Right atrium auricular region (tissue), 2 donors: ENCODE measurements around the gene UBXN6. TPM values are rescaled to one million over a fixed set of nuclear protein-coding genes. Genes with fewer than 3 reads are reported as not detected.

Experiments
- DNase-seq: peaks from one replicate; pipeline ENCODE4 v3.0.0-alpha.2; 2019; ENCODE audit warnings: low spot score
- H3K27ac ChIP-seq, 2 donors: fragments of 200-600 bp; sonication (generic); 1 replicate in 1 of 2; 2 replicates in 1 of 2; pipeline ENCODE4 v1.5.1; 2016 to 2019
- H3K27me3 ChIP-seq, 2 donors: fragments of 200-600 bp; sonication (generic); one replicate each; pipeline versions ENCODE4 v1.5.1 to v1.6.0; 2017 to 2019
- H3K36me3 ChIP-seq: fragments of 200-600 bp; sonication (generic); one replicate; pipeline ENCODE4 v1.5.1; 2016
- H3K4me1 ChIP-seq, 2 donors: fragments of 200-600 bp; sonication (generic); one replicate each; pipeline versions ENCODE4 v1.5.1 to v1.6.0; 2017 to 2019
- H3K4me3 ChIP-seq, 2 donors: fragments of 200-600 bp; sonication (generic); 1 replicate in 1 of 2; 2 replicates in 1 of 2; pipeline ENCODE4 v1.5.1; 2017 to 2019; ENCODE audit warnings: mild to moderate bottlenecking in 1 of 2, moderate library complexity in 1 of 2
- H3K9me3 ChIP-seq, 2 donors: fragments of 200-600 bp; sonication (generic); one replicate each; pipeline ENCODE4 v1.5.1; 2019
- total RNA-seq, 2 donors: library from RNA; depleted of rRNA; stranded (reverse); fragments of >200 nt; gene quantifications; one replicate each; pipeline ENCODE4 v1.1.0, GENCODE V29; 2016
- TF ChIP-seq, protein P1 (sequence below), 2 donors: fragments of 200-600 bp; sonication (generic); IDR thresholded peaks; one replicate each; pipeline ENCODE4 v1.5.1; 2019; ENCODE audit warnings: antibody characterized with exemption in 2 of 2

UBXN6 gene
- total RNA-seq, 2 donors from 2014 or later, result 52.8 to 100 TPM

DNA sequence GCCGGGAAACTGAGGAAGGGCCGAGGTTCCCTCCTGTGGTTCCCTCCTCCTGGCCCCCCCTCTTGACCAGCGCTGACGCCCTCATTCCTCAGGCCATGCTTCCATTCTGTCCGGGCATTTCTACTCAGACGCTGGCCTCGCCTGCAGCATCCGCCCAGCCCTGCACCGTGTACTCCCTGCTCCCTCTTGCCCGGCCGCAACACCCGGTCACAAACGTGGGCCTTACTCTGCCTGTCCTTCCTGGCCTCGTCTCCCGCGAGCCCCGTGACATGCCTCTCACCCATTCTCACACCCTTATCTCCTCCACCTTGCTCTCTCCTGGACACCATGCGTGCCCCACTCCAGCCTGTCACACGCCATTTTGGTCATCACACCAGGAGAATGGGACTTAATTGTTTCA lies 25.8 kb upstream of the UBXN6 start:
- Histone ChIP-seq H3K27ac (no peak overlapping the region), H3K4me1 (peaks cover 0 to 4% of the 10 kb centered on the region in 2 donors), H3K27me3 (no peaks in the 10 kb centered on the region), H3K36me3 (peaks cover 12% of the 10 kb centered on the region), H3K4me3 (no peak overlapping the region), H3K9me3 (no peaks in the 10 kb centered on the region)
- no peak for DNase-seq
- TF ChIP-seq, protein P1, sequence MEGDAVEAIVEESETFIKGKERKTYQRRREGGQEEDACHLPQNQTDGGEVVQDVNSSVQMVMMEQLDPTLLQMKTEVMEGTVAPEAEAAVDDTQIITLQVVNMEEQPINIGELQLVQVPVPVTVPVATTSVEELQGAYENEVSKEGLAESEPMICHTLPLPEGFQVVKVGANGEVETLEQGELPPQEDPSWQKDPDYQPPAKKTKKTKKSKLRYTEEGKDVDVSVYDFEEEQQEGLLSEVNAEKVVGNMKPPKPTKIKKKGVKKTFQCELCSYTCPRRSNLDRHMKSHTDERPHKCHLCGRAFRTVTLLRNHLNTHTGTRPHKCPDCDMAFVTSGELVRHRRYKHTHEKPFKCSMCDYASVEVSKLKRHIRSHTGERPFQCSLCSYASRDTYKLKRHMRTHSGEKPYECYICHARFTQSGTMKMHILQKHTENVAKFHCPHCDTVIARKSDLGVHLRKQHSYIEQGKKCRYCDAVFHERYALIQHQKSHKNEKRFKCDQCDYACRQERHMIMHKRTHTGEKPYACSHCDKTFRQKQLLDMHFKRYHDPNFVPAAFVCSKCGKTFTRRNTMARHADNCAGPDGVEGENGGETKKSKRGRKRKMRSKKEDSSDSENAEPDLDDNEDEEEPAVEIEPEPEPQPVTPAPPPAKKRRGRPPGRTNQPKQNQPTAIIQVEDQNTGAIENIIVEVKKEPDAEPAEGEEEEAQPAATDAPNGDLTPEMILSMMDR (IDR thresholded peaks at IDR 0.05), result no peak

- Histone ChIP-seq H3K27ac (no peak overlapping the region), H3K4me1 (peaks cover 0 to under 1% of the 10 kb centered on the region in 2 donors), H3K9me3 (no peaks in the 10 kb centered on the region), H3K36me3 (peaks cover 12% of the 10 kb centered on the region), H3K4me3 (no peak overlapping the region), H3K27me3 (no peaks in the 10 kb centered on the region)
- TF ChIP-seq, protein P1 (IDR thresholded peaks at IDR 0.05), result no peak
- DNase-seq, result no peak
These were observed 25.2 kb upstream of the UBXN6 start for GRCh38 chr19:4482721-4483364.

DNA sequence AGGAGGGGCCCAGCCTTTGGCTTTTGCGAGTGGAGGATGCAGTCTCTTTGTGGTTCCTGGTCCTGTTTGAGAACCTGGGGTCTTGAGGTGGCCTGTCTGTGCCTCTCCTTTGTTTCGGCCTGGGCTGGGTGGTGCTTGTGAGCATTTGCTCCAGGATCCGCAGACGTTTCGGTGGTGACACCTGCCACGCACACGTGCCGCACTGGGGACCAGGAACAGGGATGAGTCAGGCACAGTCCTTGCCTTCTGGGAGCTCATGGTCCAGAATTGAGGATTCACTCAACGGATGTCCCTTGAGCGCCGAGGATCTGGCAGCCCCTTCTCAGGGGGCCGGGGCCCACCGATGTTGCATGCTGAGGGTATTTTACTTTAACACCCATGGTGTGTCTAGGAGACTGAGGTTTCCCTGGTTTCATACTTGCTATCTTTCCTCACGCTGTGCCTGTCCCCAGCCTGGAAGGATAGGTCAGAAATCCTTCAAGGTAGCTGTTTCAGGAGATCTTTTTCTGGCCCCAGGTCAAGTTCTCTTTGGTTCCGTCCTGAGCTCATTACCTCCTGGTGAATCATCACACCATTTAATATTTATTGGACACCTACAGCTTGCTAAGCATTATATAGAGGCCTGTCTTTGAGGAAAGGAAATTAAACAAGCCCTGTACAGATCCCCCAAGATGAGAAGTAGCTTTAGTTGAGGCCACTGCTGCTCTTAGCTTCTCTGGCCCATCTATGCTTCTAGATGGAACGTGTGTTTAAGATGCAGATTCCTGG lies 19.6 kb upstream of the UBXN6 start:
- H3K27me3 ChIP-seq, result no peaks in the 10 kb centered on the region
- DNase-seq, result no peak
- H3K27ac ChIP-seq, result no peak overlapping the region
- TF ChIP-seq, protein P1 (IDR thresholded peaks at IDR 0.05), result no peak
- peaks cover 0 to 26% of the 10 kb centered on the region in 2 donors for H3K4me1 ChIP-seq
- H3K36me3 ChIP-seq, result peaks cover 10% of the 10 kb centered on the region
- no peak overlapping the region for H3K4me3 ChIP-seq
- no peaks in the 10 kb centered on the region for H3K9me3 ChIP-seq

- H3K27ac ChIP-seq, result peak overlapping the region in 1 of 2 donors; percentile 31
- TF ChIP-seq, protein P1 (IDR thresholded peaks at IDR 0.05), result no peak
- H3K4me3 ChIP-seq, result peak overlapping the region in 1 of 2 donors; percentile 28
These were observed 17.0 kb upstream of the UBXN6 start for GRCh38 chr19:4474514-4475022.

DNA sequence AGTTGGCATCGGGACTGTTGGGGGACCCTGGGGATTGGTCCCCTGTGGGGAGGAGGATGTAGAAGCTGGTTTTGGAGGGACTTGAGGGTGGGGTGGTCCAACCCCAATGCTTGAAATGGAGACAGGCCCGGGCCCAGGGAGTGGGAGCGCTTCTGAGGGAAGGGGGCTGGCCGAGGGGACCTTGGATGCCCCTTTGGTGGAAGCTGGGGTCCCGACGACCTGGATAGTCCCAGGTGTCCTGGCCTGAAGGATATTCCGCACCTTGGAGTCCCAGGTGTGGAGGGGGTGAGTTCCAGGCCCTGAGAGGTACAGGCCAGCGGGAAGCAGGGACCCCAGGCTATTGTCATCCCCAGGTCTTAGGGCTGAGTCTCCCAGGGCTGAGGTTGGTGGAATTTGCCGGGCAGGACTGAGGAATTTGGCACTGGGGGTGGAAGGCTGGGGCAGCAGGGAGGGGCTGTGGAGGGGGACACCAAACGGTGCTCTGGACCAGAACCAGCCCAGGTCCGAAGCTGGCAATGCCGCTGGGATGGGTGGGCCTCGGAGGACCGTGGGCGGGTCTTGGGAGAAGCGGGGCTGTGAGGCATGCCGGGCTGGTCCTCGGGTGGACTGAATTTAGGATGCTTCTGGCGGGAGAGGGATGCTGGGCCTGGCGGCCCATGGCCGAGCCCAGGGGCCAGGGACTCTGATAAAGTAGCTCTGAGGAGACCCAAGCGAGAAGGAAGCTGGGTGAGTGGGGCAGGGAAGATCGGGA lies 16.3 kb upstream of the UBXN6 start:
- Histone ChIP-seq H3K4me1 (peaks cover 0 to 30% of the 10 kb centered on the region in 2 donors), H3K27ac (peak overlapping the region in 1 of 2 donors; percentile 69), H3K27me3 (no peaks in the 10 kb centered on the region), H3K9me3 (no peaks in the 10 kb centered on the region), H3K4me3 (peak overlapping the region in 1 of 2 donors; percentile 28), H3K36me3 (peaks cover 8% of the 10 kb centered on the region)
- TF ChIP-seq, protein P1 (IDR thresholded peaks at IDR 0.05), result no peak
- no peak for DNase-seq

More at GRCh38 chr19:4474514-4475022, 17.0 kb upstream of the UBXN6 start:
- no peak for DNase-seq
- peaks cover 8% of the 10 kb centered on the region for H3K36me3 ChIP-seq
- H3K9me3 ChIP-seq, result no peaks in the 10 kb centered on the region
- H3K27me3 ChIP-seq, result no peaks in the 10 kb centered on the region
- H3K4me1 ChIP-seq, result peaks cover 0 to 30% of the 10 kb centered on the region in 2 donors
